Neural cell (in vitro differentiated cells): ENCODE results near the gene SCNN1G. TPM values are rescaled to one million over a fixed set of nuclear protein-coding genes. Genes with fewer than 3 reads are reported as not detected.

Experiments used
- H2AFZ ChIP-seq: fragments of 200-600, 300-800 bp; sonication (generic), shearing (Covaris generic); 2 replicates; pipeline ENCODE4 v1.6.0; 2014; ENCODE audit warnings: low read depth, mild to moderate bottlenecking, antibody characterized with exemption, low read length, moderate library complexity
- H3F3A ChIP-seq: fragments of 200-600 bp; shearing (Covaris generic); 2 replicates; pipeline ENCODE4 v1.6.1; 2016; ENCODE audit warnings: mild to moderate bottlenecking, moderate library complexity, mixed read lengths, antibody characterized with exemption, low read length; ENCODE audit not compliant: insufficient read depth, poor library complexity, severe bottlenecking
- H3K27ac ChIP-seq: fragments of 200-600, 300-800 bp; sonication (generic), shearing (Covaris generic); 2 replicates; pipeline ENCODE4 v1.5.1; 2014; ENCODE audit warnings: mild to moderate bottlenecking, low read length, moderate library complexity
- H3K27me3 ChIP-seq: fragments of 300-800, 200-600 bp; sonication (generic), shearing (Covaris generic); 2 replicates; pipeline ENCODE4 v1.6.0; 2014; ENCODE audit warnings: mild to moderate bottlenecking, low read depth, low read length, moderate library complexity; ENCODE audit not compliant: insufficient read depth
- H3K36me3 ChIP-seq: fragments of 300-800, 200-600 bp; sonication (generic), shearing (Covaris generic); 2 replicates; pipeline ENCODE4 v1.5.1; 2014; ENCODE audit warnings: mild to moderate bottlenecking, antibody characterized with exemption, low read length, moderate library complexity; ENCODE audit not compliant: insufficient read depth
- H3K4me2 ChIP-seq: fragments of 300-800, 200-600 bp; sonication (generic), shearing (Covaris generic); 2 replicates; pipeline ENCODE4 v1.6.0; 2014; ENCODE audit warnings: mild to moderate bottlenecking, low read length
- H3K4me3 ChIP-seq: fragments of 300-800, 200-600 bp; sonication (generic), shearing (Covaris generic); 2 replicates; pipeline ENCODE4 v1.5.1; 2014; ENCODE audit warnings: mild to moderate bottlenecking, low read length, moderate library complexity
- H3K79me2 ChIP-seq: fragments of 200-600 bp; shearing (Covaris generic); replicated peaks from 2 replicates; pipeline ENCODE4 v1.6.0; 2014; ENCODE audit warnings: mild to moderate bottlenecking, low read length, moderate library complexity; ENCODE audit not compliant: insufficient read depth
- H3K9ac ChIP-seq: fragments of 300-800, 200-600 bp; sonication (generic), shearing (Covaris generic); 2 replicates; pipeline ENCODE4 v1.6.1; 2016; ENCODE audit warnings: mild to moderate bottlenecking, low read length, mixed read lengths
- H3K9me2 ChIP-seq: fragments of 200-600 bp; shearing (Covaris generic); 2 replicates; pipeline ENCODE4 v1.6.1; 2016; ENCODE audit warnings: mild to moderate bottlenecking, low read length, mixed read lengths; ENCODE audit not compliant: insufficient read depth
- H3K9me3 ChIP-seq: fragments of 200-600, 300-800 bp; sonication (generic), shearing (Covaris generic); 2 replicates; pipeline ENCODE4 v1.6.1; 2016; ENCODE audit warnings: mild to moderate bottlenecking, mixed run types, low read length, moderate library complexity, mixed read lengths
- H4K20me1 ChIP-seq: fragments of 200-600 bp; shearing (Covaris generic); 2 replicates; pipeline ENCODE4 v1.6.1; 2016; ENCODE audit warnings: mild to moderate bottlenecking, mixed run types; ENCODE audit not compliant: insufficient read depth
- EP300 ChIP-seq: fragments of 450-650 bp; conservative IDR thresholded peaks from 2 replicates; pipeline ENCODE4 v1.6.1; 2014; ENCODE audit warnings: antibody characterized with exemption, mild to moderate bottlenecking, moderate library complexity; ENCODE audit not compliant: poor library complexity, severe bottlenecking
- EZH2 ChIP-seq: fragments of 200-600, 300-800 bp; shearing (Covaris generic), sonication (generic); IDR thresholded peaks from 2 replicates; pipeline ENCODE4 v1.6.1; 2014; ENCODE audit warnings: antibody characterized with exemption, low read length, borderline replicate concordance, mild to moderate bottlenecking; ENCODE audit not compliant: insufficient read depth, poor library complexity, severe bottlenecking
- MXI1 ChIP-seq: fragments of 450-650 bp; conservative IDR thresholded peaks from 2 replicates; pipeline ENCODE4 v1.6.1; 2014; ENCODE audit warnings: antibody characterized with exemption, mild to moderate bottlenecking; ENCODE audit not compliant: poor library complexity, severe bottlenecking
- POLR2AphosphoS5 ChIP-seq: IDR thresholded peaks from 2 replicates; pipeline ENCODE4 v1.6.1; 2012
- RAD21 ChIP-seq: fragments of 450-650 bp; conservative IDR thresholded peaks from 2 replicates; pipeline ENCODE4 v1.6.1; 2014; ENCODE audit warnings: antibody characterized with exemption, mild to moderate bottlenecking, moderate library complexity
- SMC3 ChIP-seq: fragments of 450-650 bp; conservative IDR thresholded peaks from 2 replicates; pipeline ENCODE4 v1.6.1; 2014; ENCODE audit warnings: antibody characterized with exemption, mild to moderate bottlenecking, moderate library complexity; ENCODE audit not compliant: poor library complexity
- TAF1 ChIP-seq: IDR thresholded peaks from 2 replicates; pipeline ENCODE4 v1.6.1; 2012; ENCODE audit warnings: low read depth
- polyA plus RNA-seq: library from polyadenylated mRNA; depleted of rRNA; stranded (reverse); fragments of >200 nt; gene quantifications from 2 replicates; pipeline ENCODE4 v1.2.3, GENCODE V29; 2014
- TF ChIP-seq, protein P1 (sequence below): fragments of 450-650 bp; IDR thresholded peaks from 2 replicates; pipeline ENCODE4 v1.5.1; 2014; ENCODE audit warnings: antibody characterized with exemption, mild to moderate bottlenecking, moderate library complexity; ENCODE audit not compliant: poor library complexity, severe bottlenecking
- TF ChIP-seq, protein P2 (sequence below): IDR thresholded peaks from 2 replicates; pipeline ENCODE4 v1.6.1; 2012; ENCODE audit warnings: borderline replicate concordance

The SCNN1G gene
- polyA plus RNA-seq, 1 donor from 2014 or later = not detected

DNA sequence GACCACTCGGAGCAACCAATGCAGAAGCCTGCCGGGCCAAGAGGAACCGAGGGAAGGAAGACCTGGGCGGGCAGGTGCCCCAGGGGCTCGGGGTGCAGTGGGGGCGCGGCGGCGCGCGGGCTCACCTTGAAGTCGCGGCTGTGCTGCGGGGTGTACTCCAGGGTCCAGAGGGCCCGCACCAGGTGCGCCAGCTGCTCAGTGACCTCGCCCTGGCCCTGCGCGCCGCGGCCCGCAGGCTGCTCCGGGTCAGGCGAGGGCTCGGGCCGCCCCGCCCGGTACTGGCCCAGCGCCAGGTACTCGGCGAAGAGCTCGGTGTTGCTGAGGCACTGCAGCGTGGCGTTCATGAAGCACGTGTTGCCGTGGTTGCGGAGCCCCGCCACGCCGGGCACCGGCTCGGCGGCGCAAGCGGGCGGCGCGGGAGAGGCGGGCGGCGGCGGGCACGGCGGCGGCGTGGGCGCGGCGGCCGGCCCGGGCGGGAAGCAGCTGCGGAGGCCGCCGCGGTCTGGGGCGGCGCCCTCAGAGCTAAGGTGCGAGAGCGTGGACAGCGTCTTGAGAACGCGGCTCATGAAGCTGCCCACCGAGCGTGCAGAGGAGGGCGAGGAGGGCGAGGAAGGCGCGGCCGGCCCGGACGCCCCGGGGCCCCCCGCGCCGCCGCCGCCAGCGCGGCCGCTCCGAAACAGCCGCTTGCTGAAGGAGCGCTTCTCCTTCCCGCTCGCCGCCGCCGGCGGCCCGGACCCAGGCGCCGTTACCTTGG, 33.9 kb upstream of the SCNN1G start:
- TF ChIP-seq, protein P1, sequence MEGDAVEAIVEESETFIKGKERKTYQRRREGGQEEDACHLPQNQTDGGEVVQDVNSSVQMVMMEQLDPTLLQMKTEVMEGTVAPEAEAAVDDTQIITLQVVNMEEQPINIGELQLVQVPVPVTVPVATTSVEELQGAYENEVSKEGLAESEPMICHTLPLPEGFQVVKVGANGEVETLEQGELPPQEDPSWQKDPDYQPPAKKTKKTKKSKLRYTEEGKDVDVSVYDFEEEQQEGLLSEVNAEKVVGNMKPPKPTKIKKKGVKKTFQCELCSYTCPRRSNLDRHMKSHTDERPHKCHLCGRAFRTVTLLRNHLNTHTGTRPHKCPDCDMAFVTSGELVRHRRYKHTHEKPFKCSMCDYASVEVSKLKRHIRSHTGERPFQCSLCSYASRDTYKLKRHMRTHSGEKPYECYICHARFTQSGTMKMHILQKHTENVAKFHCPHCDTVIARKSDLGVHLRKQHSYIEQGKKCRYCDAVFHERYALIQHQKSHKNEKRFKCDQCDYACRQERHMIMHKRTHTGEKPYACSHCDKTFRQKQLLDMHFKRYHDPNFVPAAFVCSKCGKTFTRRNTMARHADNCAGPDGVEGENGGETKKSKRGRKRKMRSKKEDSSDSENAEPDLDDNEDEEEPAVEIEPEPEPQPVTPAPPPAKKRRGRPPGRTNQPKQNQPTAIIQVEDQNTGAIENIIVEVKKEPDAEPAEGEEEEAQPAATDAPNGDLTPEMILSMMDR = no peak
- TF ChIP-seq EP300 (no peak), RAD21 (no peak), MXI1 (peak; percentile 93), EZH2 (no peak), TAF1 (no peak), POLR2AphosphoS5 (no peak)
- TF ChIP-seq, protein P2, sequence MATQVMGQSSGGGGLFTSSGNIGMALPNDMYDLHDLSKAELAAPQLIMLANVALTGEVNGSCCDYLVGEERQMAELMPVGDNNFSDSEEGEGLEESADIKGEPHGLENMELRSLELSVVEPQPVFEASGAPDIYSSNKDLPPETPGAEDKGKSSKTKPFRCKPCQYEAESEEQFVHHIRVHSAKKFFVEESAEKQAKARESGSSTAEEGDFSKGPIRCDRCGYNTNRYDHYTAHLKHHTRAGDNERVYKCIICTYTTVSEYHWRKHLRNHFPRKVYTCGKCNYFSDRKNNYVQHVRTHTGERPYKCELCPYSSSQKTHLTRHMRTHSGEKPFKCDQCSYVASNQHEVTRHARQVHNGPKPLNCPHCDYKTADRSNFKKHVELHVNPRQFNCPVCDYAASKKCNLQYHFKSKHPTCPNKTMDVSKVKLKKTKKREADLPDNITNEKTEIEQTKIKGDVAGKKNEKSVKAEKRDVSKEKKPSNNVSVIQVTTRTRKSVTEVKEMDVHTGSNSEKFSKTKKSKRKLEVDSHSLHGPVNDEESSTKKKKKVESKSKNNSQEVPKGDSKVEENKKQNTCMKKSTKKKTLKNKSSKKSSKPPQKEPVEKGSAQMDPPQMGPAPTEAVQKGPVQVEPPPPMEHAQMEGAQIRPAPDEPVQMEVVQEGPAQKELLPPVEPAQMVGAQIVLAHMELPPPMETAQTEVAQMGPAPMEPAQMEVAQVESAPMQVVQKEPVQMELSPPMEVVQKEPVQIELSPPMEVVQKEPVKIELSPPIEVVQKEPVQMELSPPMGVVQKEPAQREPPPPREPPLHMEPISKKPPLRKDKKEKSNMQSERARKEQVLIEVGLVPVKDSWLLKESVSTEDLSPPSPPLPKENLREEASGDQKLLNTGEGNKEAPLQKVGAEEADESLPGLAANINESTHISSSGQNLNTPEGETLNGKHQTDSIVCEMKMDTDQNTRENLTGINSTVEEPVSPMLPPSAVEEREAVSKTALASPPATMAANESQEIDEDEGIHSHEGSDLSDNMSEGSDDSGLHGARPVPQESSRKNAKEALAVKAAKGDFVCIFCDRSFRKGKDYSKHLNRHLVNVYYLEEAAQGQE = no peak

DNA sequence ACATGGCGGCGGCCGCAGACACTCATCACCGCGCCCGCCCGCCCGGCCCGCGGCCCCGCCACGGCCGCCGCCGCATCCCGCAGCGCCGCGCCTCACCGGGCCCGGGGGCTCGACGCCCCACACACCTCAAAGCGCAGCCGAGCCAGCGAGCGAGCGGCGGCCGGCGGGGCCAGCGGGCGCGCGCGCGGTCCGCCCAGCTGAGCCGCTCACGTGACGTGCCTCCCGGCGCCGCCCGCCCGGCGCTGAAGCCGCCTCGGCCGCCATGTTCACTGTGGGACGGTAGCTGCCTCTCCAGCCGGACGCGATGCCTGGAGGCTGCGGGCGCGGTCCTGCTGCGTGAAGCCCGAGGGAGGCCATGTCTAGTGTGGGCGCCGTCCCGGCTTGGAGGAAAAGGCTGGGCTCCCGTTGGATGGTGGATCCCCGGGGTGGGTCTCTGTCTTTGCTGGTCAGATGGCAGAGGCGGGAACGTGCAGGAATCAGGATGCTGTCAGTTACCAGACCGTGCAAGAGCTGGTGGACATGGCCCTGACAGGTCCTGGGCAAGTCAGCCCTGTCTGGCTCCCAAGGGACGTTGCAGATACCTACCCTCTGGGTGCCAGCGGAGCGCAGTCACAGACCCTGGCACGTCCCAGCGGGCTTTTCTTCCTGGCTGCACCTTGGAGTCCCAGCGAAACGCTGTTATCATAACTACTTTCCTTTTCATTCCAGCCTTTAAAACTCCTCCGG, 33.1 kb upstream of the SCNN1G start, which contains the start of gene USP31:
Gene USP31, minus strand, starts transcription at position 186 of the 726 bp plus-strand sequence. Its CDS starts 182 bp downstream, at position 4.
- TF ChIP-seq POLR2AphosphoS5 (peak; percentile 40), SMC3 (peak; percentile 33), EZH2 (no peak), RAD21 (no peak), MXI1 (peak; percentile 72), EP300 (peak; percentile 55), TAF1 (no peak)
- TF ChIP-seq, protein P1 = no peak
- TF ChIP-seq, protein P2 = peak; percentile 34
- Histone ChIP-seq H2AFZ (peak within 1 kb of the TSS; percentile 97), H3K9ac (peak within 1 kb of the TSS; percentile 68), H3K4me3 (peak within 1 kb of the TSS; percentile 88), H3K4me2 (peak within 1 kb of the TSS; percentile 65), H3K27ac (peak within 1 kb of the TSS; percentile 60), H3K9me3 (no peaks in the 10 kb centered on the region), H3K9me2 (no peaks in the 10 kb centered on the region), H3K27me3 (no peaks in the 10 kb centered on the region), H3K36me3 (no peaks in the 10 kb centered on the region), H3F3A (no peaks in the 10 kb centered on the region), H3K79me2 (peaks cover 23% of the 10 kb centered on the region), H4K20me1 (no peaks in the 10 kb centered on the region)

More for the DNA sequence above, 33.9 kb upstream of the SCNN1G start:
- H2AFZ ChIP-seq = no peak overlapping the region
- peak overlapping the region; percentile 83 for H3K4me3 ChIP-seq
- no peak overlapping the region for H3K27ac ChIP-seq
- no peaks in the 10 kb centered on the region for H3K9me2 ChIP-seq
- H3F3A ChIP-seq = no peaks in the 10 kb centered on the region
- no peaks in the 10 kb centered on the region for H3K27me3 ChIP-seq
- H4K20me1 ChIP-seq = no peaks in the 10 kb centered on the region
- H3K36me3 ChIP-seq = no peaks in the 10 kb centered on the region
- H3K79me2 ChIP-seq = peaks cover 23% of the 10 kb centered on the region
- peak overlapping the region; percentile 56 for H3K4me2 ChIP-seq
- H3K9me3 ChIP-seq = no peaks in the 10 kb centered on the region
- peak overlapping the region; percentile 62 for H3K9ac ChIP-seq
